Left lung (tissue), 10 donors: Measurements from ENCODE around the gene CDS1. TPM values are rescaled to one million over a fixed set of nuclear protein-coding genes. Genes with fewer than 3 reads are reported as not detected.

Experiments used
- ATAC-seq: fragments of 200-7000 bp; cut with Tn5 transposase; one replicate; pipeline ENCODE4 v1.9.1; 2020; ENCODE audit warnings: moderate library complexity
- DNase-seq, 4 donors: peaks; one replicate each; pipeline ENCODE4 v3.0.0-alpha.2; 2013 to 2020
- H3K27ac ChIP-seq, 2 donors: fragments of 200-600 bp; sonication (generic) in 1 of 2; one replicate each; pipeline versions ENCODE4 v1.5.0 to v1.8.0; 2020 to 2021
- H3K27me3 ChIP-seq, 2 donors: fragments of 200-600 bp; sonication (generic) in 1 of 2; one replicate each; pipeline versions ENCODE4 v1.5.0 to v1.8.0; 2020 to 2021
- H3K36me3 ChIP-seq, 2 donors: fragments of 200-600 bp; sonication (generic) in 1 of 2; one replicate each; pipeline versions ENCODE4 v1.5.0 to v1.8.0; 2020 to 2021
- H3K4me1 ChIP-seq, 2 donors: fragments of 200-600 bp; one replicate each; pipeline ENCODE4 v1.8.0; 2021
- H3K4me3 ChIP-seq, 2 donors: fragments of 200-600 bp; sonication (generic) in 1 of 2; one replicate each; pipeline versions ENCODE4 v1.5.0 to v1.8.0; 2020 to 2021; ENCODE audit warnings: mild to moderate bottlenecking in 1 of 2
- H3K9me3 ChIP-seq, 2 donors: fragments of 200-600 bp; sonication (generic) in 1 of 2; one replicate each; pipeline versions ENCODE4 v1.5.0 to v1.8.0; 2020 to 2021
- CTCF ChIP-seq, 2 donors: fragments of 200-600 bp; sonication (generic) in 1 of 2; IDR thresholded peaks; one replicate each; pipeline versions ENCODE4 v1.5.0 to v1.8.0; 2021; ENCODE audit warnings: antibody characterized with exemption in 2 of 2
- intact Hi-C, 2 donors: fragments of 100-400 bp; cut with DNase I; formaldehyde crosslinking; loops; one replicate each; pipeline versions ENCODE4 v1.11.2 to v1.14.2; 2022
- polyA plus RNA-seq, 6 donors: library from polyadenylated mRNA; unstranded; fragments of 120-200 nt; gene quantifications; one replicate each; pipeline ENCODE4 v1.2.1, GENCODE V29; 2013; ENCODE audit not compliant: insufficient read length in 6 of 6
- total RNA-seq, 2 donors: library from RNA; stranded (reverse); fragmentation: NEBNext Ultra II Directional; extraction: Animal tissue kit (Norgen Biotek cat#: 25700); gene quantifications; one replicate each; pipeline ENCODE4 v1.2.1, GENCODE V29; 2021
- donor health status: DM: no; HTN: yes; CAD: no.
- donor health status: DM: no; HTN: no; CAD: no.

The CDS1 gene
- total and polyA plus RNA-seq, 8 donors, result 10.3 to 25.7 (median 20.9) TPM

GRCh38 chr4:84562156-84562555, 20.8 kb upstream of the CDS1 start:
- DNase-seq (no peak), ATAC-seq (no peak)
- no peak for TF ChIP-seq CTCF (IDR thresholded peaks at IDR 0.05)
- intact Hi-C loops, result no loop called here
- no peaks in the 10 kb centered on the region for H3K36me3 ChIP-seq
- H3K27me3 ChIP-seq, result no peaks in the 10 kb centered on the region
- no peaks in the 10 kb centered on the region for H3K9me3 ChIP-seq
- H3K4me3 ChIP-seq, result no peak overlapping the region
- H3K27ac ChIP-seq, result no peak overlapping the region
- H3K4me1 ChIP-seq, result no peaks in the 10 kb centered on the region

- intact Hi-C loops, result no loop called here
- Histone ChIP-seq H3K27ac (no peak overlapping the region), H3K9me3 (no peaks in the 10 kb centered on the region), H3K4me3 (no peak overlapping the region), H3K36me3 (no peaks in the 10 kb centered on the region), H3K4me1 (no peaks in the 10 kb centered on the region), H3K27me3 (no peaks in the 10 kb centered on the region)
- no peak for TF ChIP-seq CTCF (IDR thresholded peaks at IDR 0.05)
- DNase-seq (no peak), ATAC-seq (no peak)
These were observed 19.9 kb upstream of the CDS1 start for GRCh38 chr4:84563002-84563401.

- no peaks in the 10 kb centered on the region for H3K9me3 ChIP-seq
- no peak for ATAC-seq
- H3K36me3 ChIP-seq, result no peaks in the 10 kb centered on the region
- no peaks in the 10 kb centered on the region for H3K27me3 ChIP-seq
- intact Hi-C loops, result no loop called here
- no peaks in the 10 kb centered on the region for H3K4me1 ChIP-seq
- no peak overlapping the region for H3K4me3 ChIP-seq
- DNase-seq, result no peak
- H3K27ac ChIP-seq, result no peak overlapping the region
- TF ChIP-seq CTCF (IDR thresholded peaks at IDR 0.05), result no peak
These were observed 17.0 kb upstream of the CDS1 start for GRCh38 chr4:84565951-84566350.

GRCh38 chr4:84568496-84568895, 14.4 kb upstream of the CDS1 start:
- no peak overlapping the region for H3K27ac ChIP-seq
- ATAC-seq, result no peak
- no peaks in the 10 kb centered on the region for H3K27me3 ChIP-seq
- intact Hi-C loops, result no loop called here
- no peaks in the 10 kb centered on the region for H3K36me3 ChIP-seq
- no peak overlapping the region for H3K4me3 ChIP-seq
- DNase-seq, result no peak
- H3K4me1 ChIP-seq, result no peaks in the 10 kb centered on the region
- no peaks in the 10 kb centered on the region for H3K9me3 ChIP-seq
- TF ChIP-seq CTCF (IDR thresholded peaks at IDR 0.05), result no peak

DNA sequence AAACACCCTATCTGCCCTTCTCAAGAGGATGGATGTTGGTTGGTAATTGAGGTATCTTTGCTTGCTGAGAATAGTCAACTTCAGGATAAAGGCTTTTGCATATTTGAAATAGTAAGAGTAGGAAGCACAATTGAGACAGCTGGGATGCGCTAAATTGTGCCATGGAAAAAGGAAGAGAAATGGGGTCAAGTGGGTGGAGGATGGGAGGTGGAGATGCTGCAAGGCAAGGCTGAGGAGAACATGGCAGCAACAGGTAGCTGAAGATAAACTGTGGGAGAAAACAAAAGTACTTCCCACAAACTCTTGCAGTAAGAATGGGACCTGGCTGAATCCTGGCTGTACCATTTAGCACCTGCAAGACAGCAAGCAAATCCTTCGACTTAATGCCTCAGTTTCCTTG, 13.9 kb upstream of the CDS1 start:
- no peak overlapping the region for H3K27ac ChIP-seq
- intact Hi-C loops, result no loop called here
- no peak for ATAC-seq
- no peaks in the 10 kb centered on the region for H3K9me3 ChIP-seq
- no peaks in the 10 kb centered on the region for H3K36me3 ChIP-seq
- no peak overlapping the region for H3K4me3 ChIP-seq
- TF ChIP-seq CTCF (IDR thresholded peaks at IDR 0.05), result no peak
- H3K27me3 ChIP-seq, result peaks cover 0 to under 1% of the 10 kb centered on the region in 2 donors
- H3K4me1 ChIP-seq, result no peaks in the 10 kb centered on the region
- no peak for DNase-seq
